Measurements from ENCODE around the gene AKR1C2.
"Not testable (repeated sequence)": the region's sequence is repeated elsewhere in the genome, so short reads cannot be mapped to it uniquely, and the experiment has no call there.

Gene AKR1C2

GRCh38 chr10:5002013-5002727, 1.5 kb downstream of the AKR1C2 start:
- Histone ChIP-seq H3K4me1 (ENCODE audit: control insufficient read depth, insufficient read depth, low read length) (no peaks in the 10 kb centered on the region), H3K27ac (ENCODE audit: extremely low read depth, low read depth, low read length) (no peak overlapping the region), H3K9me3 (ENCODE audit: control insufficient read depth, insufficient read depth, low read depth, low read length) (no peaks in the 10 kb centered on the region), H3K36me3 (ENCODE audit: control insufficient read depth in 2 of 2, insufficient read depth in 1 of 2, low read length in 2 of 2) (no peaks in the 10 kb centered on the region), H3K4me3 (ENCODE audit: low read depth, low read length) (no peak overlapping the region)
- TF ChIP-seq ZNF837 (tag by site-specific recombination; IDR thresholded peaks at IDR 0.05) (no peak), ZNF155 (tag by site-specific recombination; IDR thresholded peaks at IDR 0.05) (no peak), ZNF211 (tag by site-specific recombination; IDR thresholded peaks at IDR 0.05; ENCODE audit: low read depth) (no peak), ZNF558 (tag by site-specific recombination; IDR thresholded peaks at IDR 0.05) (no peak), ZNF555 (tag by site-specific recombination; conservative IDR thresholded peaks at IDR 0.05) (no peak), YY2 (tag by site-specific recombination; IDR thresholded peaks at IDR 0.05) (no peak), ZNF239 (tag by site-specific recombination; IDR thresholded peaks at IDR 0.05) (no peak), ZNF341 (tag by site-specific recombination; IDR thresholded peaks at IDR 0.05; ENCODE audit: low read depth) (no peak), ZNF184 (tag by site-specific recombination; IDR thresholded peaks at IDR 0.05) (no peak), ZNF48 (tag by site-specific recombination; IDR thresholded peaks at IDR 0.05) (no peak), ZNF645 (tag by site-specific recombination; IDR thresholded peaks at IDR 0.05) (no peak), ZNF433 (tag by site-specific recombination; IDR thresholded peaks at IDR 0.05; ENCODE audit: low read depth) (no peak)
- TF ChIP-seq, protein P1, sequence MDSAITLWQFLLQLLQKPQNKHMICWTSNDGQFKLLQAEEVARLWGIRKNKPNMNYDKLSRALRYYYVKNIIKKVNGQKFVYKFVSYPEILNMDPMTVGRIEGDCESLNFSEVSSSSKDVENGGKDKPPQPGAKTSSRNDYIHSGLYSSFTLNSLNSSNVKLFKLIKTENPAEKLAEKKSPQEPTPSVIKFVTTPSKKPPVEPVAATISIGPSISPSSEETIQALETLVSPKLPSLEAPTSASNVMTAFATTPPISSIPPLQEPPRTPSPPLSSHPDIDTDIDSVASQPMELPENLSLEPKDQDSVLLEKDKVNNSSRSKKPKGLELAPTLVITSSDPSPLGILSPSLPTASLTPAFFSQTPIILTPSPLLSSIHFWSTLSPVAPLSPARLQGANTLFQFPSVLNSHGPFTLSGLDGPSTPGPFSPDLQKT (IDR thresholded peaks at IDR 0.05; ENCODE audit: borderline replicate concordance, low read depth, low read length): no peak
- TF ChIP-seq, protein P2, sequence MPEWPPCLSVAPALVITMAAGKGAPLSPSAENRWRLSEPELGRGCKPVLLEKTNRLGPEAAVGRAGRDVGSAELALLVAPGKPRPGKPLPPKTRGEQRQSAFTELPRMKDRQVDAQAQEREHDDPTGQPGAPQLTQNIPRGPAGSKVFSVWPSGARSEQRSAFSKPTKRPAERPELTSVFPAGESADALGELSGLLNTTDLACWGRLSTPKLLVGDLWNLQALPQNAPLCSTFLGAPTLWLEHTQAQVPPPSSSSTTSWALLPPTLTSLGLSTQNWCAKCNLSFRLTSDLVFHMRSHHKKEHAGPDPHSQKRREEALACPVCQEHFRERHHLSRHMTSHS (tag by site-specific recombination; IDR thresholded peaks at IDR 0.05): no peak
- ChIA-PET CTCF (interaction anchor here (2.0 kb wide), 1 partner anchor 152 kb away, joined by 8 read pairs; no protein-coding TSS in a partner anchor), POLR2A (no interaction called here)

DNA sequence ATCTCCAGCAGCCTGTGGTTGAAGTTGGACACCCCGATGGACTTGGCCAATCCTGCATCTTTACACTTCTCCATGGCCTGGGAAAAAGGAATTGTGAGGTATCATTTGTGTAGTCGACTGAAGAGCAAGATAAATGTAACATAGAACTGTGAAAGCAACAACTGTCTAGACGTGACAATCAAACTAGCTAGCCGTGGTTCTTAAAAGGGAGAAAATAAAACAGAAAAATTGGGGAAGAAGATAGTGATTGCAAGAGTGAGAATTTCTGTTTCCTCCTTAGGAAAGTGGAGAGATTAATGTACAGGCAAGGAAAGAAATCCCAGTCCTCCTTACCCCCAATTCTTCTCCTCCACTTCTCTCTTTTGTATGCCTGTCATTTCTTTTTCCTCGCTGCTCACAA, 5.0 kb downstream of the AKR1C2 start:
- no peaks in the 10 kb centered on the region for H3K9me3 ChIP-seq (ENCODE audit: control insufficient read depth, insufficient read depth, low read depth, low read length)
- no peak overlapping the region for H3K27ac ChIP-seq (ENCODE audit: extremely low read depth, low read depth, low read length)
- no peaks in the 10 kb centered on the region for H3K4me1 ChIP-seq (ENCODE audit: control insufficient read depth, insufficient read depth, low read length)
- no peaks in the 10 kb centered on the region for H3K36me3 ChIP-seq (ENCODE audit: control insufficient read depth in 2 of 2, insufficient read depth in 1 of 2, low read length in 2 of 2)
- POLR2A ChIA-PET: no interaction called here
- no peak overlapping the region for H3K4me3 ChIP-seq (ENCODE audit: low read depth, low read length)
- CTCF ChIA-PET: interaction anchor here (1.8 kb wide), 1 partner anchor 16 kb away, joined by 4 read pairs; no protein-coding TSS in a partner anchor
- TF ChIP-seq KLF8 (tag by site-specific recombination; IDR thresholded peaks at IDR 0.05): no peak

DNA sequence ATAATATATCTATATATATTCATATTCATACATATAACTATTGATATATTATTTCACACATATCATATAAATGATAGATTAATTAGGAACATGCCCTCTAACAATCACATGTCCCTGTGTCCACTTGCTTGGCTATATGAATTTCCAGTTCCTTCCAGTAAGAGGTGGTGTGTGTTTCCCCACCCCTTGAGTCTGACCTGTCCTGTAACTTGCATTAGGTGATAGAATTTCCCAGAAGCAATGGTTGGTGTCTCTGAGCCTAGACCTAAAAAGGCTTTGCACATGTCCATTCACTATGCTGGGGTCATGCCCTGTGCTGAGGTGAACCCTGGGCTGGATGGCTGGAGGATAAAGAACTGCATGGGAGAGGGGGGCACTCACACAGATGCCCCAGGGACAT, 9.4 kb downstream of the AKR1C2 start:
- CTCF ChIA-PET; POLR2A ChIA-PET; H3K36me3 ChIP-seq (ENCODE audit: control insufficient read depth in 2 of 2, insufficient read depth in 1 of 2, low read length in 2 of 2); H3K9me3 ChIP-seq (ENCODE audit: control insufficient read depth, insufficient read depth, low read depth, low read length); H3K27ac ChIP-seq (ENCODE audit: extremely low read depth, low read depth, low read length); H3K4me1 ChIP-seq (ENCODE audit: control insufficient read depth, insufficient read depth, low read length); H3K4me3 ChIP-seq (ENCODE audit: low read depth, low read length): not testable (repeated sequence)

DNA sequence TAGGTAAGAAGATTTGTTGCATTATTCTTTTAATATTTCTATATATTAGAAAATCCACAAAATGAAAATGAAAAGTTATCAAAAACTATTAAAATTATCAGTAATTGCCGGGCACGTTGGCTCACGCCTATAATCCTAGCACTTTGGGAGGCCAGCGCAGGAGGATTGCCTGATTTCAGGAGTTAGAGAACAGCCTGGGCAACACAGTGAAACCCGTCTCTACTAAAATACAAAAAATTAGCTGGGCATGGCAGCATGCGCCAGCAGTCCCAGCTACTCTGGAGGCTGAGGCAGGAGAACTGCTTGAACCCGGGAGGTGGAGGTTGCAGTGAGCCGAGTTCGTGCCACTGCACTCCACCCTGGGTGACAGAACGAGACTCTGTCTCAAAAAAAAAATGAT, 11.1 kb downstream of the AKR1C2 start:
- H3K27ac ChIP-seq (ENCODE audit: extremely low read depth, low read depth, low read length); CTCF ChIA-PET; H3K9me3 ChIP-seq (ENCODE audit: control insufficient read depth, insufficient read depth, low read depth, low read length); H3K4me3 ChIP-seq (ENCODE audit: low read depth, low read length); H3K36me3 ChIP-seq (ENCODE audit: control insufficient read depth in 2 of 2, insufficient read depth in 1 of 2, low read length in 2 of 2); POLR2A ChIA-PET; H3K4me1 ChIP-seq (ENCODE audit: control insufficient read depth, insufficient read depth, low read length): not testable (repeated sequence)

DNA sequence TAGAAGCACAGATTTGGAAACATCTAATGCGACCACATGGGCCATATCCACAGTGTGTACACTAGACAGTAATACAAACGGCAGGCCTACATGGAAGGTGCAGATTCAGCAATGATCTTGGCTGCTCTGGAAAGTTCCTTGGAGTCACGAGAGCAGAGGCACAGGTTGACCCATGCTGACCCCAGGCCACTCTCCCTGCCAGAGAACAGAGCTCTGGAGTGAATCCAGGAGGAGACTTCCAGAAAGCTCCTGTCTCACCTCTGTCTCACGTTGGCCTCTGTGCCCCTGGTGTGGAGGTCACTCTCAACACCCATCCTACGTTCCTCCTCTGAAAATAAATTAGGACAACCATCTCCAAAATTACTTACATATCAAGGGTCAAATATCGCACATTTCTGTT, 12.2 kb downstream of the AKR1C2 start:
- H3K4me3 ChIP-seq (ENCODE audit: low read depth, low read length); H3K9me3 ChIP-seq (ENCODE audit: control insufficient read depth, insufficient read depth, low read depth, low read length); H3K36me3 ChIP-seq (ENCODE audit: control insufficient read depth in 2 of 2, insufficient read depth in 1 of 2, low read length in 2 of 2); CTCF ChIA-PET; POLR2A ChIA-PET; H3K27ac ChIP-seq (ENCODE audit: extremely low read depth, low read depth, low read length); H3K4me1 ChIP-seq (ENCODE audit: control insufficient read depth, insufficient read depth, low read length): not testable (repeated sequence)
